ENCODE data around the gene DPH6. TPM values are rescaled to one million over a fixed set of nuclear protein-coding genes. Genes with fewer than 3 reads are reported as not detected.

DPH6 gene
- polyA plus RNA-seq, 2 of the 4 experiments (the other 2 are of a cell fraction) = 11.0 to 33.6 TPM

DNA sequence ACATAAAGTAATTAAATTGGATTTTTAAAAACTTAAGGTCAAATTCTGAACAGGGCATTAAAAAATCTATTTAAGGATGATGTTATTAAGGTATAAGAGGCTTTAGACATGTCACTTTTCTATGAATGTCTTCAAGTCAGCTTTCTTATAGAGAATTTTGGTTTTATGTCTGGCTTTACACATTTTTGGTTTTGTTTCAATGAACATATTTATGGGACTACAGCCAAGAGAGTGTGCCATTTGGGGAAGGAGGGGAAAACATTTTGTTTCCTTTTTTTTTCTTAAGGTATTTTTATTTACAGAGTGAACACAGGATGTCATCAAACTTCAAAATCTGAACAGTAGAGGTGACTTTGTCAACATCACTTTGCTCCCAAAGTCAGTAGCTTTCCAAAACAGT, 222.8 kb downstream of the DPH6 start:
- ATAC-seq (no peak), FAIRE-seq (peak; percentile 18), DNase-seq (ENCODE audit: low read depth in 1 of 2, low spot score in 1 of 2) (no peak)
- no peak for TF ChIP-seq CBX2 (IDR thresholded peaks at IDR 0.05; ENCODE audit: borderline replicate concordance, low read depth)
- TF ChIP-seq, protein P1, sequence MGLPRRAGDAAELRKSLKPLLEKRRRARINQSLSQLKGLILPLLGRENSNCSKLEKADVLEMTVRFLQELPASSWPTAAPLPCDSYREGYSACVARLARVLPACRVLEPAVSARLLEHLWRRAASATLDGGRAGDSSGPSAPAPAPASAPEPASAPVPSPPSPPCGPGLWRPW (IDR thresholded peaks at IDR 0.05) = no peak
- TF ChIP-seq NFE2L2 (conservative IDR thresholded peaks at IDR 0.05; ENCODE audit: low read length) = no peak
- TF ChIP-seq CEBPB (IDR thresholded peaks at IDR 0.05) = no peak
- no peak for TF ChIP-seq CBX8 (IDR thresholded peaks at IDR 0.05)
- TF ChIP-seq, protein P2, sequence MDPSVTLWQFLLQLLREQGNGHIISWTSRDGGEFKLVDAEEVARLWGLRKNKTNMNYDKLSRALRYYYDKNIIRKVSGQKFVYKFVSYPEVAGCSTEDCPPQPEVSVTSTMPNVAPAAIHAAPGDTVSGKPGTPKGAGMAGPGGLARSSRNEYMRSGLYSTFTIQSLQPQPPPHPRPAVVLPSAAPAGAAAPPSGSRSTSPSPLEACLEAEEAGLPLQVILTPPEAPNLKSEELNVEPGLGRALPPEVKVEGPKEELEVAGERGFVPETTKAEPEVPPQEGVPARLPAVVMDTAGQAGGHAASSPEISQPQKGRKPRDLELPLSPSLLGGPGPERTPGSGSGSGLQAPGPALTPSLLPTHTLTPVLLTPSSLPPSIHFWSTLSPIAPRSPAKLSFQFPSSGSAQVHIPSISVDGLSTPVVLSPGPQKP (IDR thresholded peaks at IDR 0.05; ENCODE audit: low read depth, low read length) = no peak
- no peak for TF ChIP-seq MAFK (IDR thresholded peaks at IDR 0.05; ENCODE audit: partially characterized antibody)
- no peak for TF ChIP-seq RAD21 (conservative IDR thresholded peaks at IDR 0.05 in 1 of 2, IDR thresholded peaks at IDR 0.05 in 1 of 2)
- TF ChIP-seq, protein P3, sequence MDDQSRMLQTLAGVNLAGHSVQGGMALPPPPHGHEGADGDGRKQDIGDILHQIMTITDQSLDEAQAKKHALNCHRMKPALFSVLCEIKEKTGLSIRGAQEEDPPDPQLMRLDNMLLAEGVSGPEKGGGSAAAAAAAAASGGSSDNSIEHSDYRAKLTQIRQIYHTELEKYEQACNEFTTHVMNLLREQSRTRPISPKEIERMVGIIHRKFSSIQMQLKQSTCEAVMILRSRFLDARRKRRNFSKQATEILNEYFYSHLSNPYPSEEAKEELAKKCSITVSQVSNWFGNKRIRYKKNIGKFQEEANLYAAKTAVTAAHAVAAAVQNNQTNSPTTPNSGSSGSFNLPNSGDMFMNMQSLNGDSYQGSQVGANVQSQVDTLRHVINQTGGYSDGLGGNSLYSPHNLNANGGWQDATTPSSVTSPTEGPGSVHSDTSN (IDR thresholded peaks at IDR 0.05) = no peak
- TF ChIP-seq, protein P4, sequence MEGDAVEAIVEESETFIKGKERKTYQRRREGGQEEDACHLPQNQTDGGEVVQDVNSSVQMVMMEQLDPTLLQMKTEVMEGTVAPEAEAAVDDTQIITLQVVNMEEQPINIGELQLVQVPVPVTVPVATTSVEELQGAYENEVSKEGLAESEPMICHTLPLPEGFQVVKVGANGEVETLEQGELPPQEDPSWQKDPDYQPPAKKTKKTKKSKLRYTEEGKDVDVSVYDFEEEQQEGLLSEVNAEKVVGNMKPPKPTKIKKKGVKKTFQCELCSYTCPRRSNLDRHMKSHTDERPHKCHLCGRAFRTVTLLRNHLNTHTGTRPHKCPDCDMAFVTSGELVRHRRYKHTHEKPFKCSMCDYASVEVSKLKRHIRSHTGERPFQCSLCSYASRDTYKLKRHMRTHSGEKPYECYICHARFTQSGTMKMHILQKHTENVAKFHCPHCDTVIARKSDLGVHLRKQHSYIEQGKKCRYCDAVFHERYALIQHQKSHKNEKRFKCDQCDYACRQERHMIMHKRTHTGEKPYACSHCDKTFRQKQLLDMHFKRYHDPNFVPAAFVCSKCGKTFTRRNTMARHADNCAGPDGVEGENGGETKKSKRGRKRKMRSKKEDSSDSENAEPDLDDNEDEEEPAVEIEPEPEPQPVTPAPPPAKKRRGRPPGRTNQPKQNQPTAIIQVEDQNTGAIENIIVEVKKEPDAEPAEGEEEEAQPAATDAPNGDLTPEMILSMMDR (IDR thresholded peaks at IDR 0.05) = no peak
- TF ChIP-seq ZSCAN20 (CRISPR knock-in tag; IDR thresholded peaks at IDR 0.05) = no peak
- TF ChIP-seq, protein P5, sequence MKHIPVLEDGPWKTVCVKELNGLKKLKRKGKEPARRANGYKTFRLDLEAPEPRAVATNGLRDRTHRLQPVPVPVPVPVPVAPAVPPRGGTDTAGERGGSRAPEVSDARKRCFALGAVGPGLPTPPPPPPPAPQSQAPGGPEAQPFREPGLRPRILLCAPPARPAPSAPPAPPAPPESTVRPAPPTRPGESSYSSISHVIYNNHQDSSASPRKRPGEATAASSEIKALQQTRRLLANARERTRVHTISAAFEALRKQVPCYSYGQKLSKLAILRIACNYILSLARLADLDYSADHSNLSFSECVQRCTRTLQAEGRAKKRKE (CRISPR knock-in tag; IDR thresholded peaks at IDR 0.05; ENCODE audit: low read depth) = no peak
- TF ChIP-seq KDM5A (IDR thresholded peaks at IDR 0.05) = no peak
- TF ChIP-seq, protein P6, sequence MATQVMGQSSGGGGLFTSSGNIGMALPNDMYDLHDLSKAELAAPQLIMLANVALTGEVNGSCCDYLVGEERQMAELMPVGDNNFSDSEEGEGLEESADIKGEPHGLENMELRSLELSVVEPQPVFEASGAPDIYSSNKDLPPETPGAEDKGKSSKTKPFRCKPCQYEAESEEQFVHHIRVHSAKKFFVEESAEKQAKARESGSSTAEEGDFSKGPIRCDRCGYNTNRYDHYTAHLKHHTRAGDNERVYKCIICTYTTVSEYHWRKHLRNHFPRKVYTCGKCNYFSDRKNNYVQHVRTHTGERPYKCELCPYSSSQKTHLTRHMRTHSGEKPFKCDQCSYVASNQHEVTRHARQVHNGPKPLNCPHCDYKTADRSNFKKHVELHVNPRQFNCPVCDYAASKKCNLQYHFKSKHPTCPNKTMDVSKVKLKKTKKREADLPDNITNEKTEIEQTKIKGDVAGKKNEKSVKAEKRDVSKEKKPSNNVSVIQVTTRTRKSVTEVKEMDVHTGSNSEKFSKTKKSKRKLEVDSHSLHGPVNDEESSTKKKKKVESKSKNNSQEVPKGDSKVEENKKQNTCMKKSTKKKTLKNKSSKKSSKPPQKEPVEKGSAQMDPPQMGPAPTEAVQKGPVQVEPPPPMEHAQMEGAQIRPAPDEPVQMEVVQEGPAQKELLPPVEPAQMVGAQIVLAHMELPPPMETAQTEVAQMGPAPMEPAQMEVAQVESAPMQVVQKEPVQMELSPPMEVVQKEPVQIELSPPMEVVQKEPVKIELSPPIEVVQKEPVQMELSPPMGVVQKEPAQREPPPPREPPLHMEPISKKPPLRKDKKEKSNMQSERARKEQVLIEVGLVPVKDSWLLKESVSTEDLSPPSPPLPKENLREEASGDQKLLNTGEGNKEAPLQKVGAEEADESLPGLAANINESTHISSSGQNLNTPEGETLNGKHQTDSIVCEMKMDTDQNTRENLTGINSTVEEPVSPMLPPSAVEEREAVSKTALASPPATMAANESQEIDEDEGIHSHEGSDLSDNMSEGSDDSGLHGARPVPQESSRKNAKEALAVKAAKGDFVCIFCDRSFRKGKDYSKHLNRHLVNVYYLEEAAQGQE (IDR thresholded peaks at IDR 0.05) = no peak
- no peak for TF ChIP-seq FOSL2 (IDR thresholded peaks at IDR 0.05)
- no peak for TF ChIP-seq FOSL2 (CRISPR knock-in tag; IDR thresholded peaks at IDR 0.05)
- TF ChIP-seq, protein P7, sequence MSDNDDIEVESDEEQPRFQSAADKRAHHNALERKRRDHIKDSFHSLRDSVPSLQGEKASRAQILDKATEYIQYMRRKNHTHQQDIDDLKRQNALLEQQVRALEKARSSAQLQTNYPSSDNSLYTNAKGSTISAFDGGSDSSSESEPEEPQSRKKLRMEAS (IDR thresholded peaks at IDR 0.05) = no peak
- no peak for TF ChIP-seq JUNB (IDR thresholded peaks at IDR 0.05)
- TF ChIP-seq JUN (IDR thresholded peaks at IDR 0.05) = no peak
- no peak for TF ChIP-seq EHMT2 (IDR thresholded peaks at IDR 0.05; ENCODE audit: low read depth)
- Histone ChIP-seq H3K4me2 (no peak overlapping the region), H3K27ac (no peak overlapping the region), H3K9me3 (no peaks in the 10 kb centered on the region), H3K4me3 (no peak overlapping the region), H3K4me1 (no peaks in the 10 kb centered on the region)
- POLR2A ChIA-PET = no interaction called here
- CTCF ChIA-PET = no interaction called here

Measured in A549 (cell line).